Gastroesophageal sphincter (tissue), 3 donors: ENCODE data around the gene ADAMTS2.

ENCODE experiments used
- EP300 ChIP-seq: sonication (generic); formaldehyde crosslinking; IDR thresholded peaks from one replicate; pipeline ENCODE4 v1.6.1; 2017; ENCODE audit warnings: antibody characterized with exemption, mild to moderate bottlenecking
- POLR2A ChIP-seq, 2 donors: fragments of 450-650 bp; IDR thresholded peaks; one replicate each; pipeline ENCODE4 v1.6.1; 2017; ENCODE audit warnings: antibody characterized with exemption in 2 of 2, mild to moderate bottlenecking in 2 of 2, moderate library complexity in 1 of 2
- POLR2AphosphoS5 ChIP-seq: sonication (generic); formaldehyde crosslinking; IDR thresholded peaks from one replicate; pipeline ENCODE4 v1.6.1; 2017; ENCODE audit warnings: antibody characterized with exemption
- TF ChIP-seq, protein P1 (sequence below), 4 experiments: fragments of 200-600 bp in 2 of 4; fragments of 450-650 bp in 2 of 4; sonication (generic) in 1 of 4; IDR thresholded peaks; one replicate each; pipeline ENCODE4 v1.5.1; 2017 to 2019; ENCODE audit warnings: antibody characterized with exemption in 4 of 4, mild to moderate bottlenecking in 2 of 4, moderate library complexity in 2 of 4

GRCh38 chr5:179281694-179282093 is 63.6 kb downstream of the ADAMTS2 start:
- TF ChIP-seq, protein P1, sequence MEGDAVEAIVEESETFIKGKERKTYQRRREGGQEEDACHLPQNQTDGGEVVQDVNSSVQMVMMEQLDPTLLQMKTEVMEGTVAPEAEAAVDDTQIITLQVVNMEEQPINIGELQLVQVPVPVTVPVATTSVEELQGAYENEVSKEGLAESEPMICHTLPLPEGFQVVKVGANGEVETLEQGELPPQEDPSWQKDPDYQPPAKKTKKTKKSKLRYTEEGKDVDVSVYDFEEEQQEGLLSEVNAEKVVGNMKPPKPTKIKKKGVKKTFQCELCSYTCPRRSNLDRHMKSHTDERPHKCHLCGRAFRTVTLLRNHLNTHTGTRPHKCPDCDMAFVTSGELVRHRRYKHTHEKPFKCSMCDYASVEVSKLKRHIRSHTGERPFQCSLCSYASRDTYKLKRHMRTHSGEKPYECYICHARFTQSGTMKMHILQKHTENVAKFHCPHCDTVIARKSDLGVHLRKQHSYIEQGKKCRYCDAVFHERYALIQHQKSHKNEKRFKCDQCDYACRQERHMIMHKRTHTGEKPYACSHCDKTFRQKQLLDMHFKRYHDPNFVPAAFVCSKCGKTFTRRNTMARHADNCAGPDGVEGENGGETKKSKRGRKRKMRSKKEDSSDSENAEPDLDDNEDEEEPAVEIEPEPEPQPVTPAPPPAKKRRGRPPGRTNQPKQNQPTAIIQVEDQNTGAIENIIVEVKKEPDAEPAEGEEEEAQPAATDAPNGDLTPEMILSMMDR (IDR thresholded peaks at IDR 0.05) = no peak
- TF ChIP-seq POLR2A (IDR thresholded peaks at IDR 0.05) (no peak), EP300 (no peak), POLR2AphosphoS5 (no peak)
